GM12878 (cell line): Measurements from ENCODE around the gene AKAP13. TPM values are rescaled to one million over a fixed set of nuclear protein-coding genes. Genes with fewer than 3 reads are reported as not detected.

Experiments used
- ATAC-seq: fragments of 200-7000 bp; cut with Tn5 transposase; 3 replicates; pipeline ENCODE4 v1.9.1; 2020; ENCODE audit warnings: mild to moderate bottlenecking, moderate library complexity
- BruUV-seq: library from RNA; stranded (reverse); fragments of 400-500 nt; replicated peaks from 2 replicates; lab custom pipeline; 2021; lab: Mats Ljungman, UMichigan
- CTCF ChIA-PET: fragments of 300-600 bp; sonication (Branson Sonifier 250); formaldehyde crosslinking; extraction: SDS; loops from one replicate; lab custom pipeline; 2021; ENCODE audit warnings: inconsistent platforms; lab: Yijun Ruan, JAX
- POLR2A ChIA-PET: fragments of 350-600 bp; formaldehyde crosslinking; extraction: SDS; loops from one replicate; lab custom pipeline; 2021; ENCODE audit warnings: inconsistent platforms; lab: Charles Lee
- RAD21 ChIA-PET: fragments of 300-600 bp; sonication (Branson Sonifier 250); formaldehyde crosslinking; loops from one replicate; lab custom pipeline; 2023; ENCODE audit warnings: antibody characterized with exemption; ENCODE audit not compliant: unreplicated experiment; lab: Charles Lee
- SMC1A ChIA-PET: fragments of 300-600 bp; sonication (Branson Sonifier 250); formaldehyde crosslinking; loops from one replicate; lab custom pipeline; 2023; ENCODE audit not compliant: unreplicated experiment, uncharacterized antibody; lab: Charles Lee
- DNase-seq: peaks from one replicate; pipeline ENCODE4 v3.0.0-alpha.2; 2011; ENCODE audit warnings: low read depth, low spot score
- FAIRE-seq: peaks from 3 replicates; lab custom pipeline; 2011; peaks lifted over from hg19 to GRCh38; lab: Jason Lieb, UNC
- H2AFZ ChIP-seq: 2 replicates; pipeline ENCODE4 v1.6.0; 2011; ENCODE audit warnings: low read depth, low read length, control low read depth; ENCODE audit not compliant: control insufficient read depth
- H3K27ac ChIP-seq: 2 replicates; pipeline ENCODE4 v1.5.1; 2011; ENCODE audit warnings: control low read depth; ENCODE audit not compliant: control insufficient read depth, insufficient read depth
- H3K27me3 ChIP-seq, 2 experiments: replicated peaks in 1 of 2; 2 replicates each; pipeline versions ENCODE4 v1.6.0 to v1.6.1; 2011; ENCODE audit warnings: low read length in 1 of 2; ENCODE audit not compliant: control insufficient read depth in 2 of 2, insufficient read depth in 2 of 2
- H3K36me3 ChIP-seq, 2 experiments: 2 replicates each; pipeline ENCODE4 v1.5.1; 2011; ENCODE audit warnings: low read length in 1 of 2; ENCODE audit not compliant: control insufficient read depth in 2 of 2, insufficient read depth in 2 of 2
- H3K4me1 ChIP-seq: 2 replicates; pipeline ENCODE4 v1.6.1; 2011; ENCODE audit warnings: mild to moderate bottlenecking, low read length, moderate library complexity, mixed read lengths; ENCODE audit not compliant: control insufficient read depth, insufficient read depth
- H3K4me2 ChIP-seq: 2 replicates; pipeline ENCODE4 v1.6.0; 2011; ENCODE audit warnings: control low read depth; ENCODE audit not compliant: control insufficient read depth, insufficient read depth
- H3K4me3 ChIP-seq: fragments of 200-600 bp; sonication (generic); 2 replicates; pipeline ENCODE4 v1.5.1; 2016
- H3K79me2 ChIP-seq: 2 replicates; pipeline ENCODE4 v1.6.0; 2011; ENCODE audit warnings: low read length; ENCODE audit not compliant: control insufficient read depth, insufficient read depth
- H3K9ac ChIP-seq: 2 replicates; pipeline ENCODE4 v1.8.0; 2011; ENCODE audit warnings: low read length, control low read depth, mixed read lengths; ENCODE audit not compliant: control insufficient read depth, insufficient read depth
- H3K9me3 ChIP-seq: replicated peaks from 3 replicates; pipeline ENCODE4 v1.5.1; 2011; ENCODE audit warnings: mild to moderate bottlenecking, low read length; ENCODE audit not compliant: control insufficient read depth, insufficient read depth
- H4K20me1 ChIP-seq: 2 replicates; pipeline ENCODE4 v1.6.0; 2011; ENCODE audit not compliant: control insufficient read depth, insufficient read depth
- ASH2L ChIP-seq: fragments of 300-600, 200-600 bp; sonication (generic); IDR thresholded peaks from 2 replicates; pipeline ENCODE4 v1.6.1; 2017; ENCODE audit warnings: low read depth, mild to moderate bottlenecking, borderline replicate concordance
- CEBPB ChIP-seq, 2 experiments: fragments of 150-350 bp in 1 of 2; IDR thresholded peaks; 2 replicates each; pipeline ENCODE4 v1.6.1; 2012 to 2014; ENCODE audit warnings: low read depth in 2 of 2, low read length in 2 of 2, borderline replicate concordance in 1 of 2, inconsistent platforms in 1 of 2
- CEBPZ ChIP-seq: fragments of 150-350 bp; IDR thresholded peaks from 2 replicates; pipeline ENCODE4 v1.6.1; 2016; ENCODE audit warnings: low read depth, low read length
- CHD4 ChIP-seq: fragments of 200-600 bp; sonication (generic); IDR thresholded peaks from 2 replicates; pipeline ENCODE4 v1.6.1; 2016; ENCODE audit warnings: mild to moderate bottlenecking
- E4F1 ChIP-seq: fragments of 450-650 bp; IDR thresholded peaks from 2 replicates; pipeline ENCODE4 v1.6.1; 2018; ENCODE audit warnings: borderline replicate concordance, mild to moderate bottlenecking; ENCODE audit not compliant: partially characterized antibody
- PAX5 ChIP-seq: IDR thresholded peaks from 2 replicates; pipeline ENCODE4 v1.6.1; 2011; ENCODE audit warnings: low read depth, low read length, borderline replicate concordance
- SIN3A ChIP-seq: IDR thresholded peaks from 2 replicates; pipeline ENCODE4 v1.6.1; 2012; ENCODE audit warnings: low read depth, low read length, improper control_type of control experiment
- SMARCA5 ChIP-seq: fragments of 450-650 bp; IDR thresholded peaks from 2 replicates; pipeline ENCODE4 v1.6.1; 2017; ENCODE audit warnings: mild to moderate bottlenecking
- WRNIP1 ChIP-seq: IDR thresholded peaks from 2 replicates; pipeline ENCODE4 v1.6.1; 2011; ENCODE audit warnings: low read depth, low read length, improper control_type of control experiment, borderline replicate concordance
- WGBS: methylation state at CpG from one replicate; pipeline ENCODE4 v1.1.6; 2016; ENCODE audit warnings: low lambda C conversion rate; ENCODE audit not compliant: insufficient replicate concordance, insufficient coverage; ENCODE audit errors: missing lambda C conversion rate; 5-methylcytosine and 5-hydroxymethylcytosine counted together
- in situ Hi-C: fragments of 300-500 bp; cut with MboI; formaldehyde crosslinking; loops from 9 replicates; pipeline ENCODE4 v1.14.3; 2018; ENCODE audit warnings: mixed read lengths
- intact Hi-C: fragments of 100-400 bp; cut with micrococcal nuclease; formaldehyde crosslinking; loops from one replicate; pipeline ENCODE4 v1.14.2; 2022; ENCODE audit not compliant: unreplicated experiment
- polyA plus RNA-seq, 11 experiments: library from polyadenylated mRNA; depleted of rRNA in 4 of 11; unstranded in 6 of 11; stranded (reverse) in 5 of 11; fragments of >200 nt; fragmentation: Nextera tagmentation in 4 of 11; fragmentation: Illumina TruSeq in 1 of 11; extraction: Ambion mirVana in 4 of 11; extraction: Trizol in 1 of 11; gene quantifications; 1 replicate in 1 of 11; 2 replicates in 10 of 11; pipeline versions ENCODE4 v1.2.1 to v1.2.3, GENCODE V29; 2011 to 2016; ENCODE audit warnings: inconsistent platforms in 2 of 11, missing spikeins in 2 of 11, low read depth in 1 of 11
- total RNA-seq, 4 experiments: library from RNA; depleted of rRNA in 3 of 4; stranded (reverse); fragments of >200 nt in 3 of 4; fragmentation: Illumina TruSeq in 1 of 4; extraction: Trizol in 1 of 4; gene quantifications; 2 replicates each; pipeline versions ENCODE4 v1.2.1 to v1.2.3, GENCODE V29; 2013 to 2021

The AKAP13 gene
- total and polyA plus RNA-seq, 10 of the 15 experiments (the other 5 are each of a cell fraction or from before 2014, with no cell fraction given) = 14.4 to 74.9 (median 55.1) TPM

GRCh38 chr15:85652457-85652856 is 272.1 kb downstream of the AKAP13 start:
- H2AFZ ChIP-seq = no peak overlapping the region
- no peaks in the 10 kb centered on the region for H4K20me1 ChIP-seq
- FAIRE-seq = no peak
- H3K36me3 ChIP-seq = peaks cover 4% of the 10 kb centered on the region in 2 experiments; a peak in 3 of 4 replicates
- H3K4me3 ChIP-seq = no peak overlapping the region
- POLR2A ChIA-PET = no interaction called here
- DNase-seq = no peak
- H3K27me3 ChIP-seq = no peaks in the 10 kb centered on the region
- RAD21 ChIA-PET = no interaction called here
- BruUV-seq = no TSS peak
- no peak overlapping the region for H3K27ac ChIP-seq
- no peaks in the 10 kb centered on the region for H3K9me3 ChIP-seq
- in situ Hi-C loops (no loop called here), intact Hi-C loops (no loop called here)
- H3K79me2 ChIP-seq = no peaks in the 10 kb centered on the region
- CTCF ChIA-PET = no interaction called here
- H3K4me1 ChIP-seq = no peaks in the 10 kb centered on the region
- SMC1A ChIA-PET = interaction anchor here (1.2 to 1.4 kb wide), 3 partner anchors 8 to 353 kb away, joined by 3 to 5 read pairs (median 3); no protein-coding TSS in a partner anchor
- TF ChIP-seq PAX5 (no peak), SIN3A (no peak), WRNIP1 (no peak), SMARCA5 (no peak), CHD4 (no peak), ASH2L (no peak), CEBPZ (no peak), CEBPB (IDR thresholded peaks at IDR 0.05; ENCODE audit: borderline replicate concordance in 1 of 2, low read depth in 2 of 2, low read length in 2 of 2) (no peak), E4F1 (no peak)
- TF ChIP-seq, all 136 proteins: peak for 0
- H3K4me2 ChIP-seq = no peak overlapping the region
- H3K9ac ChIP-seq = no peak overlapping the region
- no peak for ATAC-seq
- WGBS = 93% methylated on average over 4 of the region's 4 CpGs
